ENCODE results near the gene NIM1K. TPM values are rescaled to one million over a fixed set of nuclear protein-coding genes. Genes with fewer than 3 reads are reported as not detected.
A peak's percentile ranks its signal among the peaks of the same experiment; 100 is the strongest.
"Not testable (repeated sequence)": the region's sequence is repeated elsewhere in the genome, so short reads cannot be mapped to it uniquely, and the experiment has no call there.

NIM1K gene
- total and polyA plus RNA-seq, 2 of the 13 experiments (the other 11 are each of a cell fraction or from before 2014, with no cell fraction given), result 0.04 TPM; not detected in 1

DNA sequence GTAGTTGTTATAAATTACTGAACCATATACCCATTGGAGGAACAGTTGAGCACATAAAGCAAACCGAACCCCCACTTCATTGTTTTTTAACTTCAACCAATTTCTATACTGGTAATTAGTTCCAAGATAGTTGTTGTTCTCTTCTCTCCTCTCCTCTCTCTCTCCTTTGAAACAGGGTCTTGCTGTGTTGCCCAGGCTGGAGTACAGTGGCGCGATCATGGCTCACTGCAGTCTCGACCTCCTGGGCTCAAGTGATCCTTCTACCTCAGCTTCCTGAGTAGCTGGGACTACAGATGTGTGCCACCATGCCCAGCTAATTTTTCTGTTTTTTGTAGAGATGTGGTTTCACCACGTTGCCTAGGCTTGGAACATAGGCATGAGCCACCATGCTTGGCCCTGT is 27.2 kb upstream of the NIM1K start:
- H3K79me2 ChIP-seq (ENCODE audit: insufficient read depth, low read length); H3K27ac ChIP-seq (ENCODE audit: extremely low read length, insufficient read depth, low read length); POLR2A ChIA-PET; DNase-seq (ENCODE audit: low spot score); H2AFZ ChIP-seq (ENCODE audit: low read length); ATAC-seq; CTCF ChIA-PET (ENCODE audit: low intra/inter-chr PET ratio, low total read pairs); intact Hi-C loops (cut with micrococcal nuclease; ENCODE audit: unreplicated experiment); H3K9me3 ChIP-seq (ENCODE audit: low read length); H3K4me3 ChIP-seq (replicated peaks in 1 of 3; ENCODE audit: insufficient read depth in 1 of 3, low read depth in 2 of 3, low read length in 3 of 3); H4K20me1 ChIP-seq (ENCODE audit: insufficient read depth, low read length); H3K9ac ChIP-seq (ENCODE audit: insufficient read depth, low read depth, low read length); H3K27me3 ChIP-seq (ENCODE audit: control insufficient read depth in 1 of 2, insufficient read depth in 2 of 2, low read length in 2 of 2); FAIRE-seq; BruUV-seq (replicated peaks); in situ Hi-C loops (cut with HindIII; ENCODE audit: extremely low pct_ligation_motif_present, low pct_unique_long_range_greater_than_20kb); H3K4me2 ChIP-seq (ENCODE audit: low read depth, low read length); H3K4me1 ChIP-seq (ENCODE audit: insufficient read depth, low read length): not testable (repeated sequence)
- WGBS (ENCODE audit: low lambda C conversion rate), result 87% methylated on average over 5 of the region's 5 CpGs
- TF ChIP-seq ZNF121 (CRISPR knock-in tag; IDR thresholded peaks at IDR 0.05), result peak; percentile 63; the same call in 1 of the 2 replicates
- peaks cover 13 to 59% of the 10 kb centered on the region in 2 experiments; a peak in 4 of 5 replicates for H3K36me3 ChIP-seq (replicated peaks in 1 of 2; ENCODE audit: control insufficient read depth in 1 of 2, insufficient read depth in 2 of 2, low read length in 2 of 2)

- WGBS (ENCODE audit: low lambda C conversion rate), result 85% methylated on average over 1 of the region's 1 CpG
- TF ChIP-seq ZNF33B (CRISPR knock-in tag; IDR thresholded peaks at IDR 0.05), result no peak
- Histone ChIP-seq H3K9ac (ENCODE audit: insufficient read depth, low read depth, low read length) (no peak overlapping the region), H2AFZ (ENCODE audit: low read length) (no peak overlapping the region), H4K20me1 (ENCODE audit: insufficient read depth, low read length) (no peaks in the 10 kb centered on the region), H3K9me3 (ENCODE audit: low read length) (no peaks in the 10 kb centered on the region), H3K27ac (ENCODE audit: extremely low read length, insufficient read depth, low read length) (no peak overlapping the region), H3K79me2 (ENCODE audit: insufficient read depth, low read length) (no peaks in the 10 kb centered on the region), H3K27me3 (ENCODE audit: control insufficient read depth in 1 of 2, insufficient read depth in 2 of 2, low read length in 2 of 2) (no peaks in the 10 kb centered on the region), H3K4me3 (replicated peaks in 1 of 3; ENCODE audit: insufficient read depth in 1 of 3, low read depth in 2 of 3, low read length in 3 of 3) (no peak overlapping the region), H3K4me2 (ENCODE audit: low read depth, low read length) (no peak overlapping the region), H3K4me1 (ENCODE audit: insufficient read depth, low read length) (no peaks in the 10 kb centered on the region), H3K36me3 (replicated peaks in 1 of 2; ENCODE audit: control insufficient read depth in 1 of 2, insufficient read depth in 2 of 2, low read length in 2 of 2) (peaks cover 13 to 63% of the 10 kb centered on the region in 2 experiments; a peak in 4 of 5 replicates)
- FAIRE-seq (no peak), ATAC-seq (no peak), DNase-seq (ENCODE audit: low spot score) (no peak)
- ChIA-PET POLR2A (no interaction called here), CTCF (ENCODE audit: low intra/inter-chr PET ratio, low total read pairs) (no interaction called here)
- in situ Hi-C loops (cut with HindIII; ENCODE audit: extremely low pct_ligation_motif_present, low pct_unique_long_range_greater_than_20kb), result no loop called here
- no TSS peak for BruUV-seq (replicated peaks)
- intact Hi-C loops (cut with micrococcal nuclease; ENCODE audit: unreplicated experiment), result no loop called here
Measured at GRCh38 chr5:43165323-43165722, 26.7 kb upstream of the NIM1K start.

GRCh38 chr5:43168175-43168574 is 23.9 kb upstream of the NIM1K start:
- no TSS peak for BruUV-seq (replicated peaks)
- no peak overlapping the region for H3K27ac ChIP-seq (ENCODE audit: extremely low read length, insufficient read depth, low read length)
- H3K4me2 ChIP-seq (ENCODE audit: low read depth, low read length), result no peak overlapping the region
- no peak overlapping the region for H2AFZ ChIP-seq (ENCODE audit: low read length)
- no peaks in the 10 kb centered on the region for H3K4me1 ChIP-seq (ENCODE audit: insufficient read depth, low read length)
- intact Hi-C loops (cut with micrococcal nuclease; ENCODE audit: unreplicated experiment), result no loop called here
- no peak overlapping the region for H3K4me3 ChIP-seq (replicated peaks in 1 of 3; ENCODE audit: insufficient read depth in 1 of 3, low read depth in 2 of 3, low read length in 3 of 3)
- in situ Hi-C loops (cut with HindIII; ENCODE audit: extremely low pct_ligation_motif_present, low pct_unique_long_range_greater_than_20kb), result no loop called here
- FAIRE-seq (no peak), DNase-seq (ENCODE audit: low spot score) (no peak), ATAC-seq (no peak)
- H3K9ac ChIP-seq (ENCODE audit: insufficient read depth, low read depth, low read length), result no peak overlapping the region
- H3K9me3 ChIP-seq (ENCODE audit: low read length), result no peaks in the 10 kb centered on the region
- no peaks in the 10 kb centered on the region for H4K20me1 ChIP-seq (ENCODE audit: insufficient read depth, low read length)
- ChIA-PET CTCF (ENCODE audit: low intra/inter-chr PET ratio, low total read pairs) (no interaction called here), POLR2A (no interaction called here)
- H3K27me3 ChIP-seq (ENCODE audit: control insufficient read depth in 1 of 2, insufficient read depth in 2 of 2, low read length in 2 of 2), result no peaks in the 10 kb centered on the region
- WGBS (ENCODE audit: low lambda C conversion rate), result 97% methylated on average over 2 of the region's 2 CpGs
- H3K79me2 ChIP-seq (ENCODE audit: insufficient read depth, low read length), result no peaks in the 10 kb centered on the region
- H3K36me3 ChIP-seq (replicated peaks in 1 of 2; ENCODE audit: control insufficient read depth in 1 of 2, insufficient read depth in 2 of 2, low read length in 2 of 2), result peaks cover 7 to 54% of the 10 kb centered on the region in 2 experiments
- TF ChIP-seq AKNA (CRISPR knock-in tag; IDR thresholded peaks at IDR 0.05; ENCODE audit: borderline replicate concordance) (no peak), NR1H2 (CRISPR knock-in tag; IDR thresholded peaks at IDR 0.05; ENCODE audit: borderline replicate concordance, low read depth) (no peak), BRF2 (CRISPR knock-in tag; IDR thresholded peaks at IDR 0.05) (no peak), ADNP (CRISPR knock-in tag; IDR thresholded peaks at IDR 0.05) (no peak), HNF4A (CRISPR knock-in tag; IDR thresholded peaks at IDR 0.05) (no peak)
